ENCODE measurements around the gene FAM13A. TPM values are rescaled to one million over a fixed set of nuclear protein-coding genes. Genes with fewer than 3 reads are reported as not detected.
"Not testable (repeated sequence)": the region's sequence is repeated elsewhere in the genome, so short reads cannot be mapped to it uniquely, and the experiment has no call there.

FAM13A gene
- total RNA-seq, 1 donor from 2014 or later: 2.7 TPM

DNA sequence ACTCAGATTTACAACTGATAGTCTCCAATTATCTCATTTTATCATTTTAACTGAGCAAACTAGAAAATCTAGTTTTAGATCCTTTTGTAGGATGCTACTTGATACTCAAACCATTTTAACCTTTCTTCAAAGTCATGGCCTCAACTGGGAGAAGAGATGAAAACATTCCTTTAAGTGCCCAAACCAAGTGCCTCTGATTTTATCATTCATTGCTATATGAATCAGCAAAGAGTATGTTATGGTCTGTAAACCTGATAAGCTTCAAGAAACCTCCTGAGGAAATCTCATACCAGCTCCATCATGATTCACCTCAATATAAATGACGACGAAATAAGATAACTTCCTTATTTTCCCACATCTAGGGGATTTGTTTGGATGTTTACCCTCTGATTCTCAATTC is 119.9 kb downstream of the FAM13A start:
- H3K9me3 Mint-ChIP-seq: no peaks in the 10 kb centered on the region
- no peaks in the 10 kb centered on the region for H3K36me3 Mint-ChIP-seq (ENCODE audit: low read depth)
- no peak overlapping the region for H3K4me3 Mint-ChIP-seq
- no peak overlapping the region for H3K27ac Mint-ChIP-seq
- CTCF ChIA-PET: interaction anchor here (0.6 kb wide), 1 partner anchor 10 kb away, joined by 3 read pairs; no protein-coding TSS in a partner anchor
- H3K27me3 Mint-ChIP-seq: no peaks in the 10 kb centered on the region
- TF ChIP-seq CTCF (IDR thresholded peaks at IDR 0.05): no peak
- POLR2A ChIA-PET: no interaction called here
- intact Hi-C loops (cut with micrococcal nuclease): no loop called here
- DNase-seq: no peak
- H3K4me1 Mint-ChIP-seq: no peaks in the 10 kb centered on the region
- ATAC-seq (ENCODE audit: low read depth): no peak

DNA sequence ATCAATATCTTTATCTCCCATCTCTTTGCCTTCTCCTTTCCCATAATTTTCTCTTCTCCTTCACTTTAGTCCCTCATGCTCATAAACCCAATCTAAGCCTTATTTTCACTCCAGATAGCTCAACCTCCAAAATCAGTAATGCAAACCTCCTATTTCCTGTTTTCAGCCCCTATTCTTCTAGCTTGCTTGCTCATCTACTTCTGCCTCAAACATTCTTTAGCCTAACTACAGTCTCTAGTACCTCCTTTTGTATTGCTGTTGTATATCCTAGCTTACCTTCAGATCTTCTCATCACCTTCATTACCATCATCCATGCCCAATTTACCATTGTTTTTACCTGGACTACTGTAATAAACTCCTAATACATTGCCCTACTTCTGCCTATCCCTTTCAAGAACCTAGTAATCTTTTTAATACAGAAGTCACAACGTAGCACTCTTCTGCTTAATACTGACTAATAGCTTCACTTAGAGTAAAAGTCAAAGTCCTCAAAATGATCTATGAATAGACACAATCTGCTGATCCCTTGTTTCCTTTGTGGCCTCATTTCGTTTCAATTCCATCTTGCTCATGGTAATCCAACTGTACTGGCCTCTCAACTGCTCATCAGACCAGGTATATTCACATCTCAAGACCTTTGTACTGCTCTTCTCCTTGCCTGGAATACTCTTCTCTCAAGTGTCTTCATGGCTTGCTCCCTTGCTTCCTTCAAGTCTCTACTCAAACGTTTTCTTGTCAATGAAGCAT is 123.4 kb downstream of the FAM13A start:
- Mint-ChIP-seq H3K27me3 (peaks cover 3% of the 10 kb centered on the region), H3K36me3 (ENCODE audit: low read depth) (no peaks in the 10 kb centered on the region), H3K27ac (no peak overlapping the region), H3K4me1 (peaks cover 4% of the 10 kb centered on the region), H3K9me3 (no peaks in the 10 kb centered on the region), H3K4me3 (no peak overlapping the region)
- DNase-seq: no peak
- TF ChIP-seq CTCF (IDR thresholded peaks at IDR 0.05): no peak
- no peak for ATAC-seq (ENCODE audit: low read depth)
- CTCF ChIA-PET: no interaction called here
- intact Hi-C loops (cut with micrococcal nuclease): no loop called here
- POLR2A ChIA-PET: no interaction called here

DNA sequence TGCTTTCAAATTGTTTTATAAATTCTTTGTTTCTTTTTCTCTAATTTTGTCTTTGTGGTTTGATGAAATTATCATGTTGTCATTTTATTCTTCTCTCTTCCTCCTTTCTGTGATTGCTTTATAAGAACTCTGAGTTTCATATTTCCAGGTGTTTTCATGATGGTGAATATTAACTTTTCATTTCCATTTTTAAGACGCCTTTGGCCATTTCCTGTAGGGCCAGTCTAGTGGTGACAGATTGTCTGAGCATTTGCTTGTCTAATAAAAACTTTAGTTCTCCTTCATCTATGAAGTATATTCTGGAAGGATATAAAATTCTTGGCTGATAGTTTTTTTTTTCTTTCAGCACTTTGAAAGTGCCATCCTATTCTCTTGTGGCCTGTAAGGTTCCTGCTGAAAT is 128.1 kb downstream of the FAM13A start:
- TF ChIP-seq CTCF (IDR thresholded peaks at IDR 0.05): no peak
- Mint-ChIP-seq H3K27me3 (peaks cover 3% of the 10 kb centered on the region), H3K4me3 (no peak overlapping the region), H3K9me3 (no peaks in the 10 kb centered on the region), H3K27ac (no peak overlapping the region), H3K36me3 (ENCODE audit: low read depth) (no peaks in the 10 kb centered on the region), H3K4me1 (peaks cover 4% of the 10 kb centered on the region)
- POLR2A ChIA-PET: no interaction called here
- ATAC-seq (ENCODE audit: low read depth) (no peak), DNase-seq (no peak)
- intact Hi-C loops (cut with micrococcal nuclease): no loop called here
- CTCF ChIA-PET: no interaction called here

GRCh38 chr4:88927420-88927819 is 129.6 kb downstream of the FAM13A start:
- Mint-ChIP-seq H3K9me3 (no peaks in the 10 kb centered on the region), H3K4me3 (no peak overlapping the region), H3K36me3 (ENCODE audit: low read depth) (no peaks in the 10 kb centered on the region), H3K27me3 (peaks cover 3% of the 10 kb centered on the region), H3K27ac (no peak overlapping the region), H3K4me1 (peaks cover 4% of the 10 kb centered on the region)
- ChIA-PET CTCF (interaction anchor here (0.6 kb wide), 1 partner anchor 10 kb away, joined by 3 read pairs; no protein-coding TSS in a partner anchor), POLR2A (no interaction called here)
- intact Hi-C loops (cut with micrococcal nuclease): no loop called here
- ATAC-seq (ENCODE audit: low read depth) (no peak), DNase-seq (no peak)
- no peak for TF ChIP-seq CTCF (IDR thresholded peaks at IDR 0.05)

GRCh38 chr4:88919056-88919455 is 137.9 kb downstream of the FAM13A start:
- H3K4me1 Mint-ChIP-seq: no peaks in the 10 kb centered on the region
- H3K9me3 Mint-ChIP-seq: no peaks in the 10 kb centered on the region
- H3K27me3 Mint-ChIP-seq: peaks cover 9% of the 10 kb centered on the region
- ChIA-PET CTCF (no interaction called here), POLR2A (no interaction called here)
- intact Hi-C loops (cut with micrococcal nuclease): no loop called here
- H3K27ac Mint-ChIP-seq: no peak overlapping the region
- no peak overlapping the region for H3K4me3 Mint-ChIP-seq
- DNase-seq (no peak), ATAC-seq (ENCODE audit: low read depth) (no peak)
- no peaks in the 10 kb centered on the region for H3K36me3 Mint-ChIP-seq (ENCODE audit: low read depth)
- TF ChIP-seq CTCF (IDR thresholded peaks at IDR 0.05): no peak

- CTCF ChIA-PET; H3K4me1 Mint-ChIP-seq; H3K4me3 Mint-ChIP-seq; DNase-seq; H3K9me3 Mint-ChIP-seq; POLR2A ChIA-PET; ATAC-seq (ENCODE audit: low read depth); H3K36me3 Mint-ChIP-seq (ENCODE audit: low read depth); H3K27me3 Mint-ChIP-seq; intact Hi-C loops (cut with micrococcal nuclease); H3K27ac Mint-ChIP-seq: not testable (repeated sequence)
These were observed 143.8 kb downstream of the FAM13A start for GRCh38 chr4:88913181-88913580.

All from activated B cell treated with CpG ODN at 0.5 μM for 24 hours (primary cell).